Bladder microvascular endothelial cell (primary cell): ENCODE results near the gene TECTB. TPM values are rescaled to one million over a fixed set of nuclear protein-coding genes. Genes with fewer than 3 reads are reported as not detected.

Source experiments
- total RNA-seq: library from RNA; depleted of rRNA; stranded (reverse); fragments of >200 nt; gene quantifications from 2 replicates; pipeline ENCODE4 v1.2.3, GENCODE V29; 2014

Gene TECTB
- not detected in 2 replicates for total RNA-seq

GRCh38 chr10:112283100-112283499 lies at the start of gene TECTB:
Gene TECTB, plus strand, starts transcription at chr10:112283400. Its CDS starts 335 bp downstream, at chr10:112283735.

Other genes starting within 250 kb of the TECTB start
- 5.2 and 9.8 TPM in 2 replicates for gene GPAM, start 99.6 kb upstream of the TECTB start, total RNA-seq
- 35.8 and 58.8 TPM in 2 replicates for gene ACSL5, start 90.7 kb downstream of the TECTB start, total RNA-seq
- gene ZDHHC6, start 163.5 kb downstream of the TECTB start, total RNA-seq = 18.9 and 30.8 TPM in 2 replicates
- 13.3 and 35.8 TPM in 2 replicates for gene VTI1A, start 163.8 kb downstream of the TECTB start, total RNA-seq